A549 treated with AZD9567 at 1 μM for 4 hours (cell line): ENCODE data around the gene ACSS1. TPM values are rescaled to one million over a fixed set of nuclear protein-coding genes. Genes with fewer than 3 reads are reported as not detected.

ENCODE experiments used
- total RNA-seq: library from RNA; stranded (reverse); fragments of 200-300 nt; extraction: Qiagen RNA extraction; gene quantifications from 5 replicates; pipeline ENCODE4 v1.2.3, GENCODE V29; 2022; ENCODE audit not compliant: insufficient read depth

Gene ACSS1
- 11.6 to 17.3 TPM (median 15.1 TPM) in 5 replicates for total RNA-seq

GRCh38 chr20:25058051-25058846 lies at the start of gene ACSS1:
Gene ACSS1, minus strand, starts transcription at chr20:25058139. Its CDS starts 37 bp downstream, at chr20:25058102.

GRCh38 chr20:25081730-25082497 lies 24.0 kb upstream of the ACSS1 start, which contains the start of gene VSX1:
Gene VSX1, minus strand, starts transcription at chr20:25082141. Its CDS starts 45 bp downstream, at chr20:25082096.

DNA sequence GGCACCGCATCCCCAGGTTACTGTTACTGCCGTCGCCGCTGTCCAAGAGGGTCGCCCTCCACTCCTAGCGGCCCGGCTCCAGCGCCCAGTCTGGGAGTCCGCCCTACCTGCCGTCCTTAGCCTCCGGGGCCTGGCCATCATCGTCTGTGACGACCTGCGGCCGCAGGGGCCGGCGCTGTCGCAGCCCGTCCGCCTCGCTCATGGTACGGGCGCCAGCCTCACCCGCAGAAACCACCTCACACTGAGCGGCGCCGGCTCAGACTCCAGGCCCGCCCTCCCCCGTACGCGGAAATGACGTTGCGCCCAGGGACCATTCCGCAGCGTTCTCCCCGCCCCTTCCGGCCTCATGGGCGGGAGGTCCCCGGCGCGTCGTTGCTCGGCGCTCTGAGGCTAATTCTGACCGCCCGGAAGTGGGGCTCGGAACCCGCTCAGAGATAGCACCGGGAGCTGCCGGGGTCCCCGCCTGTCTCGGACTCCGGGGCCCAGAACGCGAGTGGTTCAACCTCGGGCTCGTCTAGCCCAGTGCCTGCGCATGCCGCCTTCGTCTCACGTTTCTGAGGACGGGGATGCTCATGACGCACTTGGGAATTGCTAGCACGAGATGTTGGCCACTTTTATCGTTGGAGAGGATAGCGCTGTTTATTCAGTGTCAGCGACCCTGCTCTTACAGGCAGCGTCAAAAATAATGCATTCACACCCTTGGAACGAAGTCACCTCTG lies 65.3 kb downstream of the ACSS1 start, which contains the start of gene APMAP:
TSS of gene APMAP (minus strand) at position 265 of the 719 bp plus-strand sequence. CDS start at position 202, 63 bp downstream.

Other genes with a start within 250 kb of the ACSS1 start
- gene CST7, start 108.9 kb downstream of the ACSS1 start, total RNA-seq, result not detected in 5 replicates
- 178 to 188 TPM (median 183 TPM) in 5 replicates for gene APMAP, start 65.4 kb downstream of the ACSS1 start, total RNA-seq
- gene VSX1, start 24.0 kb upstream of the ACSS1 start, total RNA-seq, result 0.77 to 0.88 TPM (median 0.83 TPM) in 4 of 5 replicates, not detected in the other
- 157 to 186 TPM (median 164 TPM) in 5 replicates for gene ENTPD6, start 137.6 kb upstream of the ACSS1 start, total RNA-seq
- 282 to 375 TPM (median 345 TPM) in 5 replicates for gene PYGB, start 189.9 kb upstream of the ACSS1 start, total RNA-seq